Fibroblast of skin of left quadriceps (primary cell): ENCODE measurements around the gene VRK2.
"Not testable (repeated sequence)": the region's sequence is repeated elsewhere in the genome, so short reads cannot be mapped to it uniquely, and the experiment has no call there.

ENCODE experiments used
- DNase-seq, 2 experiments: peaks; one replicate each; pipeline ENCODE4 v3.0.0-alpha.2; 2013; ENCODE audit warnings: low read depth in 2 of 2

Gene VRK2

DNA sequence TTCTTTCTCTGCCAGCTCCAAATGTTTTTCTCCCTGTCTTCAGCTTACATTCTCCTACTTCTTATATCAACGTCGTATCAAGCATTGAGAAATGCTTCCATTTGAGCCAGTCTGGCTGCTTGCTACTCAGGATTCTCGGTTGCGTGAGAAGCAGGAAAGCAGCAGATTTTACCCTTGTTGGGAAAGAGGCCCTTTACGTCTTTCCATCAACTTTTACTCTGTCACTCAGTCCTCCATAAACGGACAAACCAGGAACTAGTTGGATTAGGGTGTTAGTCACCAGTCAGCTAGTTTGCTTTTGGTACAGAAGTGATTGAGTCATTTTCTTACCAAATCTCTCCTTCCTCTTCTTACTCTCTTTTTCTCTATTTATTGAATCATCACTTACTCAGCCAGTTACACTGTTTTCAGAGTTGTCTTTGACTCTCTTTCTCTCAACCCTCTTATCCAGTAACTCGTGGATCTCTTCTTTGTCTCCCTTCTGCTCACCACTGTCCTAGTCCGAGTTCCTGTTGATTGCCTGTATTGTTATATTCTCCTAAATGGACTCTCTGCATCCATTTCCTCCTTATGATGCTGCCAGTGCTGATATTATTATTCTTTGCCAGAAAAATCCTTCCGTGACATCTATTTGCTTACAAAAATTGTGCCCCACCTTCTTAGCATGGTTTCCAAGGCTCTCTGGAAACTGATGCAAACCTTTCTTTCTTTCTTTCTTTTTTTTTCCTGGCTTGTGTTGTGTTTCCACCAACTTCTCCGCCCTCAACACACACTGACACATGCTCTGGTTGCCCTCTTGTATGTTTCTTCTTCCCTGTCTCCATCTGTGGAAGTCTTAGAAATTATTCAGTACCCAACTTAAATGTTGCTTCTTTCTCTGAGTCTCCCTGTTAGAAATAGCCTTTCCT lies 61.5 kb downstream of the VRK2 start:
- DNase-seq = peak; percentile 70 to 77

DNA sequence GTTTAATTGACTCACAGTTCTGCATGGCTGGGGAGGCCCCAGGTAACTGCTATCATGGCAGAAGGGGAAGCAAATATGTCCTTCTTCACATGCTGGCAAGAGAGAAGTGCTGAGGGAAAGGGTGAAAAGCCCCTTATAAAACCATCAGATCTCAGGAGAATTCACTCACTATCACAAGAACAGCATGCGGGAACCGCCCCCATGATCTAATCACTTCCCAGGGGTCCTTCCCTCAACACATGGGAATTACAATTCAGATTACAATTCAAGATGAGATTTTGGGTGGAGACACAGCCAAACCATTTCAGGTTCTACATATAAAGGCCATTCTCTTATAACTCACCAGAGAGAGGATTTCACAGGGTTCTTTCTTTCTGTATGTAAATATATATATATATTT lies 62.9 kb downstream of the VRK2 start:
- DNase-seq = no peak

DNA sequence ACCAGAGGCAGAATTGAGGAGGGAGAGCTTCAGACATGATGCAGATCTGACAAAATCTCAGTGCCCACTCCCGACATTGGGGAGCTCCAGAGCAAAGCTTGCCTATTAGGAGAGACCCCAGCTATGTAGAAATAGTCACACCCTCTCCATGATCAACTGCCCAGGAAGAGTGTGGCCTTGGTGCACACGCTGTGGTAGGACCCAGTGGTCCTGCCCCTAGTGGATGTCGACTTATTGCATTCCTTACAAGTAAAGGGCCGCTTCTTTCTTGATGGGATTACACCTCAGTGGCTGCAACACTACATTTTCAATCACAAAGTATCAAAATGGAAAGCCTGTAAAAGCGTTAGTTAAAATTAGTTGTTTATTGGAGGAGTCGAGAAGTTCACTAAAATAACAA lies 64.2 kb downstream of the VRK2 start:
- DNase-seq = no peak

DNA sequence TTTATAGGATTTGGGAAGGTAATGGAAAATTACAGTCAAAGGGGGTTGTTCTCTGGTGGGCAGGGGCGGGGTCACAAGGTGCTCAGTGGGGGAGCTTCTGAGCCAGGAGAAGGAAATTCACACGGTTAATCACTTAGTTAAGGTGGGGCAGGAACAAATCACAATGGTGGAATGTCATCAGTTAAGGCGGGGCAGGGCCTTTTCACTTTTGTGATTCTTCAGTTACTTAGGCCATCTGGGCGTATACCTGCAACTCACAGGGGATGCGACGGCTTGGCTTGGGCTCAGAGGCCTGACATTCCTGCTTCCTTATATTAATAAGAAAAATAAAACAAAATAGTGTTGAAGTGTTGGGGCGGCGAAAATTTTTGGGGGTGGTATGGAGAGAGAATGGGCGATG lies 67.0 kb downstream of the VRK2 start:
- DNase-seq = not testable (repeated sequence)

DNA sequence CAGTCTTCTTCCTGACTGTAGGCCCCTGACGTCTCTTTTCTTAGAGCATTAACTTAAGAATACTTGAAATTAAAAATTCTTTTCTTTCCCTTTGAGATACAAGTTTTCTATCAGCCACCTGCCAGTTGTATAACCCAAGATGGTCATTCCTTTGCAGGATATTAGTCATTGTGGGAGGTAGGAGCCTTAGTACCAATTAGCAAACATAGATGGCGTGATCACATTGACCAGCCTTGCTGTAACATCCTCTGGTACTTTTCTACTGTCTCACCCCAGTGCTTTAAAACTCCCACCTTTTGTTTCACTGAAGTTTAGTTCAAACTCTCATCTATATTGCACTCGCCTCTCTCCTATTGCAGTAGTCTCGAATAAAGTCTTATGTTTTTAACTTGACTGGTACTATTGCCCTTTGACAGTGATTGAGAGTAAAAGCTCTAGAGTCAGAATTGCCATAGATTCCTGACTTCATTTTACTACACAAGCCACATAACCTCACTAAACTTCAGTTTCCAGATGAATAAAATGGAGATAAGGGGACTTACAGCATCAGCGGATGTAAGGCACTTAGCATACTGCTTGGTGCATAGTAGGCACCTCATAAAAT lies 74.1 kb downstream of the VRK2 start:
- DNase-seq = no peak

DNA sequence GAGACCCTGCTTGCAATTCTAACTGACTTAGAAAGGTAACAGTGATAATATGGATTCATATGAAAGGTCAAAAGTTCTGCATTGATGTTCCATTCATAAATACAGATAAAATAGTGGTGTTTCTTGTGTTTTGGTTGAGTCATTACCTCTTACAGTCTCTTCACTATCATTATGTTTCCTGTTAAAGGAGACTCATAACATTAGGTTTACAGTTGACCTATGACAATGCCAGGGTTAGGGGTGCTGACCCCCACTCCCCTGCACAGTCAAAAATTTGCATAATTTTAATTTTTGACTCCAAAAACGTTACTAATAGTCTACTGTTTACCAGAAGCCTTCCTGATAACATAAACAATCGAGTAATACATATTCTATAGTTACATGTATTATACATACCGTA lies 75.4 kb downstream of the VRK2 start:
- no peak for DNase-seq

DNA sequence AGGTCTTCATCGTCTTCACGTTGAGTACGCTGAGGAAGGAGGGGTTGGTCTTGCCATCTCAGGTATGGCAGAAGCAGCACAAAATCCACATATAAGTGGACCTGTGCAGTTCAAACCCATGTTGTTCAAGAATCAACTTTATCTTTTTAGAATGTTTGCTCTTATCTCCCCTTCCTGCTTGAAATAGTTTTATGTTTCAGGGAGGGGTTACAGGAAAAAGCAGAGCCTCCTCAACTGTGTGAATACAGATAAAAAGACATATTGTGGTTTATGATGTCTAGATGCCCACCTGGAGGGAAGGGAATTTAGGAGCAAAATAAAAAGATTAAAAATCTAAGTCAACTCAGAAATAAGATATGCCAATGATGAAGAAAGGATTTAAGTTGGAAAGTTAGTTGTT lies 75.9 kb downstream of the VRK2 start:
- DNase-seq = no peak

DNA sequence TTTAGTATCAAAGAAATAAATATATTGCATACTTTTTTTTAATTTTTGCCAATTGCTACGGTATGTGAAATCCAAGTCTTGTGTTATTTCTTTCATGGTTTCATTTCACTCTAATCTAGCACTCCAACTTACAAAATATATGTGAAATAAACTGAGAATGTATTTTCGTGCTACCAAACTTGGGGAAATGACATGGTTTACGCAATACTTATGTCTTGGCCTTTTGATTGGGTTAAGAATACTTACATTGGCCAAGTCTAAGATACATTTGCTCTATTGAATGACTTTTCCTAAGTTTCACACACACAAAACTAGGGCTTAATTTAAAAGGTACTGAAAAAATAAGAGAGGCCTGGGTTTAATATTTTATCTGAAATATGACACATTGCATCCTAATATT lies 80.5 kb downstream of the VRK2 start:
- no peak for DNase-seq

DNA sequence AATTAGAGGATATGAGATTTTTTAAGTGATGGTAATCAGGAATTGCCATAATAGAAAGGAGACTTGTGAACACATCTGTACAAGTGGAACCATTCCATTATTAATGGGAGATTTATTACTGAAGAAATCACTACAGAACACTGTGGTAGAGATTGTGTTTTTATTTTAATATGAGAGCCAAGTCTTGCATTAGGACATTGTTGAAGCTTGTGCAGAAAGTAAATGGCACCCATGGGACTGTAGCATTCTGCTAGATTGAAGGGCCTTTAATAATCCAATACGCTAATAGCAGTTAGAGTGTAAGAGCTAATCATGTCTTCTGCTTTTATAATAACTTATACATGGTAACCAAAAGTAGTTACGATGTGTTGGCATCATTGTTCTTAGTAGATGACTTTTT lies 83.6 kb downstream of the VRK2 start:
- DNase-seq = no peak

DNA sequence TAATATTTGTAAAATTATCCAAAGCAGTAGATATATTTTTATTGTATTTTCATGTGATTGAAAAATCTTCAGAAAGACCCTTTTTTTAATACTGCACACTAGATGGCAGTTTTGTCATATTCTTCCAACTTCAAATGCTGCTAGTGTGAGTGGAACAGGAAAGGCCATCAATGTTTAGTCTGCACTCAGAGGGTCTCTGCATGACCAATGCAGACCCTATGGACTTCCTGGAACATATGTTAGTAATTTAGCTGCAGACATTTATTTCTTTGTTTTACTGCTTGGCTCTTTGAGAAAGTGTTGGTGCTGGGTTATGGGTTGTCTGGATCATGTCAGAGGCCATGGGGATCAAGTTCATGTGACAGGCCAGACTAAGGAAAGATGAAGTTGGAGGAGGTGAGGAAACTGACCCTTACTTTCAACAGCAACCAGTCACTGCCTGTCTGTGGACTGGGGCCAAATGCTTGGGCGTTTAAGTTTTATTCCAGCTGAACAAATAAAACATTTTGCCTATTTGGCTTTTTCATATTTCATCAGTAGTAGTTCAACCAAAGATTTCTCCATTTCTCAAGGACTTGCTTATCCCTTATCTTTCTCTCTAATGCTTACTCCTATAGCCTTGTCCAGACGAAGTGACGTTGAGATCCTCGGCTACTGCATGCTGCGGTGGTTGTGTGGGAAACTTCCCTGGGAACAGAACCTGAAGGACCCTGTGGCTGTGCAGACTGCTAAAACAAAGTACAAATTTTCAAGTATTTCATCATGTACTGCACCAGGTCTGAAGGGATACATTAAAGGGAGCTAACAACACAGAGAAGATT lies 84.8 kb downstream of the VRK2 start:
- DNase-seq = no peak

DNA sequence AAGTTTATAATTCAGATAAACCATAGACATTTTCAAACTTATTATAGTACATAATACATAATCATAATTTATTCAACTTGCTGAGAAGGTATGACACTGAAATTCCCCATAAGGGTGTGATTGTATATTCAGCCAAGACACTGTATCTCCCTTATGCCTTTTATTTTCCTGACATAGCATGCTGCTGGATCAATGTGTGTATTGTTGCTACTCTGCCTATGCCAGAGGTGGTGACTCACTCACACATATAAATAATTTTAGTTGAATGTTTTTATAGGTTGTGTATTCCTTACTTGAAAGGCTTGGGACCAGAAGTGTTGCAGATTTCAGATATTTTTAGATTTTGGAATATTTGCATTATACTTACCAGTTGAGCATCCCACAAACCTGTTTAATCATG lies 86.8 kb downstream of the VRK2 start:
- DNase-seq = no peak

DNA sequence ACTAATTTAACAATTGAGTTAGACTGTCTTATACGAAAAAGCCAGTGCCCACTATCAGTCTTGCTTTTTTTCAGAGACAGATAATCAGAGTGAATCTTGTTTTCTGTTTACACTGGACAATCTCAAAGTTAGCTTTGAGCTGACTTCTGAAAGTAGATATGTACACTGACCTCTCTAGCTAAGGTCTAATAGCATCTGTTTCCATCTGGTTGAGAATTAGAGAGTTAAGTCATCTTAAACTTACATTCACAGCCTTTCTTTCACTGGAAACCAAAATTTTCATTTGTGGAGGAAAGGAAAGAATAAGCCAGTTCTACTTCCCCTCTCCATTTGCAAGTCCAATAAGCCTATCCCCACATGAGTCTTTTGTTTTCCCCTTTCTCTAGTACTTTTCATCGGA lies 89.3 kb downstream of the VRK2 start:
- DNase-seq = no peak

DNA sequence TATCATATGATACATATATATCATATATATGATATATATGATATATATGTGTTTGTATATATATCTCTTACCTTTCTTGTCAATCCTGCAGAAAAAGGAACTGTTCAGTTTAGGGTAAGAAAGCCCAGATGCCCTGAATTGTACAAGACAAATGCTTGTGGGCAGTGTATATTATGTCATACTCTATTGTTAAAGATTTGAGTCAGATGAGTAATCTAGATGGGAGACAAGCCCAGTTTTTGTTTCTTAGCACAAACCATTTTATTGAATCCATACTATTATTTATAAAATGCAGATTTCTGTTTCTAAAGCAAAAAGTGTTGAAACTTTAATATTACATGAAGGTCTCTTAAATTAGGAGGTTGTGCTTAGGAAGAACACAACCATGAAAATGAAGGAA lies 90.6 kb downstream of the VRK2 start:
- no peak for DNase-seq

DNA sequence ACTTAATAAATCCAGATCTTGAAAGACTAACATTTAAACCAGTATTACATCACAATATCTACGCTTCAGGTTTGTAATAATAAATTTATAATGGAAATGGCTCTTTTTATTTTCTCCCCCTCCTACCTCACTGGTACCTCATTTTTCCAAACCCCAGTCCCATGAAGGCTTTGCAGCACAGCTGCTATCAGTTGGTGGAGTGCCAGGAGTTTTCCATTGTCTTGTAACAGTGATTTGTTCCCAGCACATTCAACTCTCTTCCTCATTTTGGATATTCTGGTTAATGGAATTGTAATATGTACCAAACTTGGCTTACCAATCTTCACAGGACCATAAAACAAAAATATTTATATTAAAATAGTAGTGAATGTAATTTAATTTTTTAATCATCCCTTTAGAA lies 91.2 kb downstream of the VRK2 start:
- no peak for DNase-seq

DNA sequence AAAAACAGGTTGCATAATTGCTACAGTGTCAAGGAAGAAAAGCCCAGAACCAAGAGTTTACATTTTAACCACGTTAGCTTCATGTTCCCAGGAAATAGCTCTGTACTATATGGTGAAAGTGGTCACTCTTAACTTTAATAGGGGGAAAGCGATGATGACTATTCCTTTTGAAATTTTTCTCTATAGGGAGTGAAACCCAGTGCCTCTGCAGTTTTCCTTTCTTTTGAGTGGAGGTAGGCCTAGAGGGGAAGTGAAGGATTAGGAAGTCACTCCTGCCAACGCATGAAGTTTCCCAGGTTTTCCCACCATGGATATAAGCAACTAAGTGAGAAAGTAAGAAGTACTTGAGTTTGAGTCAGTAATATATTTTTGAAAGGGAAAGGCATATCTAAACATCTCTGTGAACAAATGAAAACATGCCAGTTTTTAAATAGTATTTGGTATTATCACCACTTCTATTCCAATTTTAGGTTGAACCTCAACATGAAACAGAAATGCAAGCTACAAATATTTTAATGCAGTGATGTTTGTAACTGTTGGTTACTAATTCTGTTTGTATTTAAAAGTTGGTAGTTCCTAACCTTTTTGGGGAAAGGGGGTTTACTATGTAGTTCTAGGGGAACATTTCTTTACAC lies 91.9 kb downstream of the VRK2 start:
- no peak for DNase-seq

DNA sequence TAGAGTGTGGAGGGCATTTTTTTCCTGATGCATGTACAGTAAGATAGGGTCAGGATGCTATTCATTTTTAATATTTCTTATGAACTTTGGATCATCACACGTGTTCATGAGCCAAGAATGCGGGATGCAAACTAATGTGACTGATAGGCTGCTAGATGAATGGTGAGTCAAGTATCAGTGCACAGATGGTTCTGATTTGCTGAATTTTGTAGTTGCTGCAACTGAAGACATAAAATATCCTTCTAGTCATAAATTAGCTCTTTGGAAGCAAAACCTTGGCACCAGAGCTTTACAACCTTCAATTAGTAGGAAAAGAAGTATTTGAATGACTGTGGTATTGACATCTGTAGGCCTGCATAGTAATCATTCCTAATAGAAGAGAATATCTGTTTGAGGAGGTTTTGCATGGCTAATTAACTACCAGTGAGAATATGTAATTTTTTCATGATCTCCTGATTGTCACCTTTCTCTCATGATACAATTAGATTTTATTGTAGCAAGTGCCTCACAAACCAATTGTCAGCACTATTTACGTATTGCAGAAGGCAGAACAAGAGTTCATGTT lies 94.0 kb downstream of the VRK2 start:
- DNase-seq = peak; percentile 95

DNA sequence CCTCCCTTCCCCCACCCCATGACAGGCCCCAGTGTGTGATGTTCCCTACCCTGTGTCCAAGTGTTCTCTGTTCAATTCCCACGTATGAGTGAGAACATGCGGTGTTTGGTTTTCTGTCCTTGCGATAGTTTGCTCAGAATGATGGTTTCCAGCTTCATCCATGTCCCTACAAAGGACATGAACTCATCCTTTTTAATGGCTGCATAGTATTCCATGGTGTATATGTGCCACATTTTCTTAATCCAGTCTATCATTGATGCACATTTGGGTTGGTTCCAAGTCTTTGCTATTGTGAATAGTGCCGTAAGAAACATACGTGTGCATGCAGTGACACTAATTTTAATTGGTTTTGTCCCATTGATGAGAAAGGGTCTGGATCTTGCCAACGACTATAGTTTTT lies 99.2 kb downstream of the VRK2 start:
- not testable (repeated sequence) for DNase-seq

DNA sequence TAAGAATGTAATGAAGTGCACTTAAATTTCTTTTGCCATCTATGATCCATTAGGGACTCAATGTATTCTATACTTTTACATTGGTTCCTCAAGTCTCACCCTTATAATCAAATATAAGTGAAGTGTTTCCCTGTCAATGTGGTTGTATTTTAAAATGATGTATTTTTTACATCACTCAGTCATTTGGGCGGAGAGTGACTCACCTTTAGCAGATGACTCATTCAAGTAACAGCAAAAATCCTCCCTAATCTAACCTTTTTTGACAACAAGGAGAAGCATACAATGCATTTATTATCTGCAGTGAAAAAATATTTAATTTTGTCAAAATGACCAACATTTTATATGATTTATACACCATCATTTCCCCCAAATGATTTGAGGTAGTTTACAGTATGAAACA lies 100.1 kb downstream of the VRK2 start:
- no peak for DNase-seq

DNA sequence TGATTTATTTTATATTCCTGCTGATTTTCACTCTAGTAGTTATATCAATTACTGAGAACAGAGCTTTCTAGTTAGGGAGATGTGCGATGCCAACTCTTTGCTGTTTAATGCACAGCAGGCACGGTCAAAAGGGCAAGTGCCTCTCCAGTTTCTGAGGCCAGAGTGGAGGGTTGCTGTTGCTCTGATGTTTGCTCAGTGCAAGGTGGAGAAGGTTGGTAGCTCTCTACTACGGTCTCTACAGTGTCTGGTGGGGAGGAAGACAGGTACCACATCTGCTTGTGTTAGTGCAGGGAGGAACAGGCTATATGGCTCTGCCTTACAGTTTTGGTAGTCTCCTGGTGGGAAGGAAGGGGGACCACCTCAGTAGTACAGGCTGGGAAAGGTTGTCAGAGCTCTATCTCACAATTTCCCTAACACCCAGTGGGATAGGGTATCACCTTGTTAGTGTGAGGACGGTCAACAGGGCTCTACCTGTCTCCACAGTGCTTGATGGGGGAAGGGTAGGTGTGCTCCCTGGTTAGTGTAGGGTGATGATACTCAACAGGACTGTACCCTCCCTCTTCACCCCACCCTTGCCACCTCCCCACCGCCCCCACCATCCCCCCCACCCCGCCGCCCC lies 108.7 kb downstream of the VRK2 start:
- no peak for DNase-seq

DNA sequence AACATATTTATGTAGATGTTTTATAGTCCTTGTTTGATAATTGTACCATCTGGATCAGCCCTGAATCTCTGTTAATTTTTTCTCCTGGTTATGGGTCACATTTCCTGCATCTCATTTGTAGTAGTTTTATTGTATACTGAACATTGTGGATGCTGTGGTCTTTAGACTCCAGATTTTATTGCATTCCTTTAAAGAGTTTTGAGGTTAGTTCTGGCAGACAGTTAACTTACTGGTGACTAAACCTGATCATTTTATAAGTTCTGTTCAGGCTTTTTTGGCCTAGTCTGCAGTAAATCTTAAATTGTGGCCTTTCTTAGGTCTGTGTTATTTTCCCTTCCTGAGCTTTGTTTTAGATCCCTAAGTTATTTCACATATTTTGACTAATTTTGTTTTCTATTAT lies 110.2 kb downstream of the VRK2 start:
- DNase-seq = peak; percentile 88 to 90

DNA sequence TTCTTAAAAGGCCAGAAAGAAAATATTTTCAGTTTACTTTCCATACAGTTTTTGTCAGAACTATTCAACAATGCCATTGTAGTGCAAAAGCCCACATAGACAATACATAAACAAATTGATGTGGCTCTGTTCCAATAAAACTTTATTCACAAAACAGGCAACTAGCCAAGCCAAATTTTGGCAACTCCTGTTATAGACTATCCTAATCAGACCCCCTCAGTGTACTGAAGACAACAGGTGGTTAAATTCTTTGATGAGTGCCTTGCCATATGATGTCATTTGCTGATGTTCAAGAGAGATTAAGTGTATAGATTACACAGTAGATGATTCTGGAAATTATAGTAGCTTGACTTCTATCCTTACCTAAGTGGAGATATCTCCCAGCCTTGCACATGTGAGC lies 111.1 kb downstream of the VRK2 start:
- no peak for DNase-seq
